HG03139 (cell line): ENCODE data around the gene VEGFB.

Source experiments
- ATAC-seq: cut with Tn5 transposase; IDR thresholded peaks from one replicate; pipeline ENCODE4 v1.9.1; 2021; ENCODE audit not compliant: unreplicated experiment

The VEGFB gene

DNA sequence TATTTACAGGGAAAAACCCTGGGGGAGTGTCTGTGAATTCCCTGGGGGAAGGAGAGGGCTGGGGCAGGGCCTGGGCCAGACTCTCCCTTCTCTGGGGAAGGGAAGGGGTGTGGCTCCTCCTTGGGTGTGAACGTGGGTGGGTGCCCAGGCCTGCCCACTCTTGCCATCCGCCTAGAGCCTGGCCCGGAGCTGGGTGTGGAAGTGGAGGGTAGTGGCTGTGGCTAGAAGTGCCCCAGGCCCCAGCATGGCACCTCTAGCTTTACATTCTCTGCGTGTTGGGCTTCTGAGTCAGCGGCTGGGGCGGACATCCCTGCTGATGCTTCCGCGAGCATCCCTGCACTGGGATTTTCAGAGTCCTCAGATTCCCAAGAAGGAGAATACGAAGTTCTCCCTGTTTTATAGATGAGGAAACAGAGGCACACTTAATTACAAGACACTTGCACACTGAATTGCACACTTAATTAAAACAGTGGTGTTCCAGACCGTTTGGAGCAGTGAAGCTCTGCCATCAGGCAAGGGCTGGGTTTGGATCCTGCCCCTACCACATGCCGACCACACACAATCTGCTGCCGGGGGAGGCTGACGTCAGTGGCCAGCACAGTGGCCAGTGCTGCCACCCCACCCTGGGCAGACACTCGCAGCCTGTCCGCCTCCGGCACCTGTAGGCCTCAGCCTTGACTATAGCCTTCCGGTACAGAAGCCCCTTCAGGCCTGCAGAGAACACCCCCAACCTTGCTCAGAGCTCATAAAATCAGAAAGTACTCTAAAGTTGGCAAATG lies 42.5 kb downstream of the VEGFB start:
- no peak for ATAC-seq

DNA sequence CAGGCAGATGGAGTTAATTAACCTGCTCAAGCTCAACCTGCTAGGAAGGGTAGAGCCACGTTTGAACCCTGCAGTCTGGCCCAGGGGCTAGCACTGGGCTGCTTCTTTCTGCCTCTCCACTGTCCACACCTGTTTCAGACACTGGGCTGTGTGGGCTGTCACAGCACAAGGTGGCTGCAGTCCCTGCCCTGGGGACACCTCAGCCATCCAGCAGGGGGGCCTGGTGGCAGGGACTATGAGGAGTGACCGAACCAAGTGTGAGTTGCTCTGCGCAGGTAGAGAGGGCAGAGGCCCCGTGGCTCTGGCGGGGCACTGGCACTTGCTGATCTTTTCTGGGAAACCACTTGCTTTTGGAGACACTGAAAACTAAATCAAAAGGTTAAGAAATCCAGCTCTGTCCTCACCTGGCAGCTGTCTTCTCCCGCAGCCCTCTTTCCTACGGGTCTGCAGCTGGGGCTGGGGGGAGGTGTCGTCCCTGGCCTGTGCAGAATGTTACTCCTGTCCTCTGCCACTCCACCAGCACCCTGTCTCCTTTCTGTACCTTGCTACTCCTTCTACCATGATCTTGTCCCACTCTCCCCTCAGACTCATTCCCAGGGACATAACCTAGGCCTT lies 44.3 kb downstream of the VEGFB start:
- no peak for ATAC-seq

DNA sequence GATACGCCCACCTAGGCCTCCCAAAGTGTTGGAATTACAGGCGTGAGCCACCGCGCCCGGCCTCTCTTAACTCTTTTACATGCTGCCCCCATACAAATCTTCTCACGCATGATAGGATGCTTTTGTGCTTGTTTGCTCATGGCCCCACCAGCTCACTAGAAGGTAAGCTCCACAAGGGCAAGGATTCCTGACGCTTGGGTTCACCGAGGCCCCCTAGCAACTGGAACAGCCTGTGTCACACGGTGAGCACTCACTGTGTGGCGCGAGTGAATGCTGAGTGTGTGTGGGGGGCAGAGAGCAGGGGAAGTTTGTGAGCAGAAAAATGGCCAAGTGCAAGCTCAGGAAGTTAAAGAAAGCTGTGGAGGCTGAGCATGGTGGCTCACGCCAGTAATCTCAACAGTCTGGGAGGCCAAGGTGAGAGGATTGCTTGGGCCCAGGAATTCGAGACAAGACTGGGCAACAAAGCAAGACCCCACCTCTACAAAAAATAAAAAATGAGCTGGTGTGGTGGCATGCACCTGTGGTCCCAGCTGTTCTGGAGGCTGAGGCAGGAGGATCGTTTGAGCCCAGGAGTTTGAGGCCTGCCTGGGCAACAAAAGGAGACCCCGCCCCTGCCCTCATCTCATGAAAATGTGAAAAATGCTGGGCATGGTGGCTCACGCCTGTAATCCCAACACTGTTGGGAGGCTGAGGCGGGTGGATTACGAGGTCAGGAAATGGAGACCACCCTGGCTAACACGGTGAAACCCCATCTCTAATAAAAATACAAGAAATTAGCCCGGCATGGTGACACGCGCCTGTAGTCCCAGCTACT lies 47.8 kb downstream of the VEGFB start:
- ATAC-seq, result no peak

DNA sequence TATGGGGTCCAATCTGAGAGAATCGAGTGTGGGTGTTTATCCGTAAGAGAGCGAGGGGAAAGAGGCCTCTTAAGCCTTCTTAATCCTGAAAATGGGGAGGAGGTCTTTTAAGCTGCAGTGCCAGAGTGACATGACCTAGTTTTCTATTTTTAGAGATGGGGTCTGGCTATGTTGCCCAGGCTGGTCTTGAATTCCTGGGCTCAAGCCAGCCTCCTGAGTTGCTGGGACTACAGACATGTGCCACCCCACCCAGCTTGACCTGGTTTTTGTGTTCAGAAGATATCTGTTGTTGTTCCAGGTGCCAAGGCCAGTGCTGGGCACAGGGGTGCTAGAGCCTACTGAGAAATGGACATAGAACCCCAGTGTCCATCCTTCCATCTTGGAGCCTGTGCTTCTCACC lies 48.7 kb downstream of the VEGFB start:
- no peak for ATAC-seq

DNA sequence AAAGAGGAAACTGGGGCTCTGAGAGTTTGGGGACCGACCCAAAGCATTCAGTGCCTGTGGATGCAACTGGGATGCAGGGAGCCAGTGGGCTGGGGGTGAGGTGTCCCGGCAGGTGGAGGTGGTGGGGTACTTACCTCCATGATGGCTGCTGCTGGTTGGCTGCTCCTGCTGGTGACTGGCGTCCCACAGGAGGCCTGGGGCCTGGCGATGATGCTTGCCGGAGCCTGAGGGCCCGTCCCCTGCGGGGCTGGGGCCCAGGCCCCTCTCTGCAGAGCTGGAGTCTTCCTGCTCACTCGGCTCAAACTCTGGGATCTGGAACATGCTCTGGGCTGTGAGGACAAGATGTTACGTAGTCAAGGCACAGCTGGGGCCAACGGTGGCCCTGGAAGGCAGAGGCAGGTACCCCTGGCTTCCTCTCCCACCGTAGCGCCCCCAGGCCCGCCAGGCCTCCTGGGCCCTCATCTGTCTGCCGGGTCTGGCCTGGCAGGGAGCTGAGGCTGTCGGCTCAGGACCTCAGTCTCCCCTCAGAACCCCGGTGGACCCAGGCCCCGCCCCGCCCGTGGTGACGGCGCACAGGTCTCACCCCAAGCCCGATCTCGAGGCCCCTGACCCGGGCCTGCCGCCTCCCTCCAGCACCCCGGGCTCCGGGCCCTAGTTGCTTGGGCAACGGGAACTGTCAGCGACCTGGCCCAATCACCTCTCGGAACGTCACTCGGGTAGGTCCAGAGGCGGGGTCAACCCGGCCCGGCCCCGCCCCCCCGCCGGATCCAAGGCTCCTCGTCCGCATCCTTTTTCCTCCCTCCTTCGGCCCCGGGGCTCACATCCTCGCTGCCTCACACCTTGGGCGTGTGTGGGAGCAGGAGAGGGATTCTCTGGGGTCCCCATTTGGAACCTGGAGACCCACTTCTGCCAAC lies 49.9 kb downstream of the VEGFB start, which contains the start of gene BAD:
Gene BAD, minus strand, starts transcription at position 618 of the 914 bp plus-strand sequence. Its CDS starts 297 bp downstream, at position 321.
- peak; percentile 60 for ATAC-seq

DNA sequence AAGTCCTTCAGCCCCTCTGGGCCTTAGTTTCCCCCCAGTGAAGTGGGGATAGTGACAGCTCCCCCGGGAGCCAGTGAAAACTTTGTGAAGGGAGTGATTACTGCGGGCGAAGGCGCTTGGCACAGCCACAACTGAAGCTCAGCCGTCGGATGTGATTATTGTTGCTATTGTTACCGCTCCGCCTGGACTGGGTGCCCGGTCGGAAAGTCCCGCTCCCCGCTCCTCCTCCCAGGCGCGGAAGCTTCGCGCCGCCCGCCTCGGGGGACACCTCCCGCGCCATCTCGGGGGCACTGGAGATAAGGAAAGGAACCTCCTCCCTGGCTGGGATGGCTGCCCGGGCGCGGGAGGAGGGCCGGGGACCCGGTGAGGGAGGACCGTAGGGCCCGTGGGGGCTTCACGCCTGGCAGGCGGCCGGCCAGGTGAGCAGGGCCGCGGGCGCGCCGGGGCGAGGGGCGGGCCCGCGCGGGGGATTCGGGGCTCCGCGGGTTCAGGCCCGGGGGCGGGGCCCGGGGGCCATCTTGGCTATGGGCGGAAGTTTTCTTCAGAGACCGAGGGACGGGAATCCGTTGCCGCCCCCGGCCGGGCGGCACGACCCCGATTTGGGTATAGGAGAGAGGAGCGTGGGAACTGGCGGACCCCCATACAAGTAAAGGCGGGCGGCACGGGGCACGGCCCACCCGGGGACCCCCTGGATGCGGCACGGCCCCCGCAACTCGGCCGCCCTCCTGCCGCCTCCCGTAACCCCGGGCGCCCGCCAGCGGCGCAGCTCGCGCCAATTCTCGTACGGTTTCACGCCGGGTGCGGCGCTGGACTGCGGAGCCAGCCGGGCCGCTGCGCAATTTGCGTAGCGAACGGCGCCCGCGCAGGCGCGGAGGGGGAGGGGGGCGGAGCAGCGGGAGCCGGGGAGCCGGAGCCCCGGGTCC lies 50.8 kb downstream of the VEGFB start, which contains the start of gene GPR137:
Gene GPR137, plus strand, starts transcription at position 887 of the 923 bp plus-strand sequence. CDS start 677 bp downstream, outside the sequence.
- peak; percentile 48 for ATAC-seq

DNA sequence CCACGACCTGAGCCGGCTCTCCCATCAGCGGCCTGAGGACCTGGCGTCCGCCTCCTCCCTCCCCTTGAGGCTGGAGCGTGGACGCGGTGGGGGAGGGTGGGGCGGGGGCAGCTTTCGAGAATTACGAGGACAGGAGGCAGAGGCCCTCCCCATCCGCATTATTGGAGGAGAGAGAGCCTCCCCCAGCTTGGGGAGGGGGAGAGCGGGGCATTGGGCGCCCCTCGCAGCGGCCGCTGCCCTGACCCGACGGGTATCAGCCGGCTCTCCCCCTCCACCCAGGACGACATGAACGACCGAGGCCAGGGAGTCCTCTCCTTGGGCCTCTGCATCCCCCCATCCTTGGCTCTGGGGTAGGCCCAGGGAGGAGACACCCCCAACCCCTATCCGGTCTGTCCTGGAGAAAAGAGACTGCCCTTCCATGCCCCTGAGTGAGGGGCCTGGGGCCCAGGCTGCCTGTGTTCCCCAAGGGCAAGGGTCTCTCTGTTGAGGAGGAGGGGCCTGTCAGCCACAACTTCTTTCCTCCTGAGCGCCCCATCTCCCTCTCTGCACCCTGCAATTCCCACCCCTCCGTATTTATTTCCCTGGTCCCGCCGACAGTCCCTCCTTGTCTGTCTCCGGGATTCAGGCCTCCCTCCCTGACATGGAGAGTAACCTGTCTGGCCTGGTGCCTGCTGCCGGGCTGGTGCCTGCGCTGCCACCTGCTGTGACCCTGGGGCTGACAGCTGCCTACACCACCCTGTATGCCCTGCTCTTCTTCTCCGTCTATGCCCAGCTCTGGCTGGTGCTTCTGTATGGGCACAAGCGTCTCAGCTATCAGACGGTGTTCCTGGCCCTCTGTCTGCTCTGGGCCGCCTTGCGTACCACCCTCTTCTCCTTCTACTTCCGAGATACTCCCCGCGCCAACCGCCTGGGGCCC lies 51.8 kb downstream of the VEGFB start:
- ATAC-seq, result no peak

DNA sequence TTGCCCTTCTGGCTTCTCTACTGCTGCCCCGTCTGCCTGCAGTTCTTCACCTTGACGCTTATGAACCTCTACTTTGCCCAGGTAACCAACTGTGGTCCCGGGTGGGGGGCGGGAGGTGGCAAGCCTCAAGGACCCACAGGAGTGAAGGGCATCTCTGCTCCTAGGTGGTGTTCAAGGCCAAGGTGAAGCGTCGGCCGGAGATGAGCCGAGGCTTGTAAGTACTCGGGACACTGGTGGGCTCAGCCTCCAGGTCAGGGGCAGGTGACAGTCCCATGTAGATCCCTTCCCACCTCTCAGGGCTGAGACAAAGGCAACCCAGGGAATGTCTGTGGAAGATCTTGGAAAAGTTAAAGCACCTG lies 52.4 kb downstream of the VEGFB start:
- no peak for ATAC-seq

DNA sequence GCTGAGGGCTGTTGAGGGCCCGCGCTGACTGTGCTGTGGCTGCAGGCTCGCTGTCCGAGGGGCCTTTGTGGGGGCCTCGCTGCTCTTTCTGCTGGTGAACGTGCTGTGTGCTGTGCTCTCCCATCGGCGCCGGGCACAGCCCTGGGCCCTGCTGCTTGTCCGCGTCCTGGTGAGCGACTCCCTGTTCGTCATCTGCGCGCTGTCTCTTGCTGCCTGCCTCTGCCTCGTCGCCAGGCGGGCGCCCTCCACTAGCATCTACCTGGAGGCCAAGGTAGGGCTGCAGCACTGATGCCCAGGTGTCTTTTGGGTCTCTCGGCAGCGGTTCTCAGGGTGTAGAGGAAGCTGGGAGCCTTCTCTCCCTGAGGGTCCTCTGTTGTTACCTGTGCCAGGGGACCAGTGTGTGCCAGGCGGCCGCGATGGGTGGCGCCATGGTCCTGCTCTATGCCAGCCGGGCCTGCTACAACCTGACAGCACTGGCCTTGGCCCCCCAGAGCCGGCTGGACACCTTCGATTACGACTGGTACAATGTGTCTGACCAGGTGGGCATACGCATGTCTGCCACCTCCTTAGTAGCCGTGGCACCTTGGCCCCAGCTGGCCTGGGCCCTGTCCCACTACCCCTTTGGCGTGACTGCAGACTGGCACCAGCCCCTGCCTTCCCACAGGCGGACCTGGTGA lies 53.4 kb downstream of the VEGFB start:
- no peak for ATAC-seq

DNA sequence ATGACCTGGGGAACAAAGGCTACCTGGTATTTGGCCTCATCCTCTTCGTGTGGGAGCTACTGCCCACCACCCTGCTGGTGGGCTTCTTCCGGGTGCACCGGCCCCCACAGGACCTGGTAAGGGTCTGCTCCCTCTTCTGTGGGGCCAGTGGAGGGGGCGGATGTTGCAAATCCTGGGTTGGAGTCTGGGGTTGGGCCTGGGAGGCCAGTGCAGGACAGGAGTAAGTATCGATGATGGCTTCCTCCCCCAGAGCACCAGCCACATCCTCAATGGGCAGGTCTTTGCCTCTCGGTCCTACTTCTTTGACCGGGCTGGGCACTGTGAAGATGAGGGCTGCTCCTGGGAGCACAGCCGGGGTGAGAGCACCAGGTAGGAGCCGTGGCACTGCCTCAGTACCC lies 54.0 kb downstream of the VEGFB start:
- ATAC-seq, result no peak
